ACC112 (cell line): Measurements from ENCODE around the gene NR1H2.
"Not testable (repeated sequence)": the region's sequence is repeated elsewhere in the genome, so short reads cannot be mapped to it uniquely, and the experiment has no call there.

Experiments used
- H2AFZ ChIP-seq: fragments of 200-600 bp; sonication (generic); one replicate; pipeline ENCODE4 v1.6.0; 2017; ENCODE audit warnings: antibody characterized with exemption, low read length; ENCODE audit not compliant: unreplicated experiment
- H3K27ac ChIP-seq: fragments of 200-600 bp; sonication (generic); 2 replicates; pipeline ENCODE4 v1.5.1; 2014; ENCODE audit warnings: low read depth, mild to moderate bottlenecking, antibody characterized with exemption, low read length, moderate library complexity
- H3K27me3 ChIP-seq: fragments of 200-600 bp; sonication (generic); 2 replicates; pipeline ENCODE4 v1.6.1; 2014; ENCODE audit warnings: mild to moderate bottlenecking, antibody characterized with exemption, low read length, moderate library complexity, mixed read lengths; ENCODE audit not compliant: insufficient read depth
- H3K36me3 ChIP-seq: fragments of 200-600 bp; sonication (generic); 2 replicates; pipeline ENCODE4 v1.6.1; 2016; ENCODE audit warnings: mild to moderate bottlenecking, antibody characterized with exemption, low read length, moderate library complexity, mixed read lengths; ENCODE audit not compliant: insufficient read depth
- H3K4me1 ChIP-seq: fragments of 200-600 bp; sonication (generic); one replicate; pipeline ENCODE4 v1.6.1; 2016; ENCODE audit warnings: low read length, mixed read lengths; ENCODE audit not compliant: insufficient read depth, unreplicated experiment, control insufficient read depth
- H3K4me3 ChIP-seq: fragments of 200-600 bp; sonication (generic); 2 replicates; pipeline ENCODE4 v1.5.1; 2014; ENCODE audit warnings: mild to moderate bottlenecking, low read depth, low read length
- H3K79me2 ChIP-seq: fragments of 200-600 bp; sonication (generic); one replicate; pipeline ENCODE4 v1.6.0; 2016; ENCODE audit warnings: low read length; ENCODE audit not compliant: control insufficient read depth, unreplicated experiment, insufficient read depth

NR1H2 gene

GRCh38 chr19:50390952-50391351, 14.7 kb downstream of the NR1H2 start:
- H2AFZ ChIP-seq, H3K4me1 ChIP-seq, H3K36me3 ChIP-seq, H3K27ac ChIP-seq, H3K27me3 ChIP-seq, H3K4me3 ChIP-seq: not testable (repeated sequence)
- peaks cover 23% of the 10 kb centered on the region for H3K79me2 ChIP-seq

- H3K79me2 ChIP-seq = peaks cover 14% of the 10 kb centered on the region
- H3K4me1 ChIP-seq = no peaks in the 10 kb centered on the region
- H3K4me3 ChIP-seq = no peak overlapping the region
- H3K36me3 ChIP-seq = 0 out of 2 replicates have a peak, but pooled peaks cover 3% of the 10 kb centered on the region
- no peaks in the 10 kb centered on the region for H3K27me3 ChIP-seq
- no peak overlapping the region for H3K27ac ChIP-seq
- H2AFZ ChIP-seq = no peak overlapping the region
Measured at GRCh38 chr19:50392759-50393158, 16.5 kb downstream of the NR1H2 start.

- Histone ChIP-seq H3K4me1 (no peaks in the 10 kb centered on the region), H3K4me3 (no peak overlapping the region), H3K27me3 (no peaks in the 10 kb centered on the region), H3K36me3 (0 out of 2 replicates have a peak, but pooled peaks cover 3% of the 10 kb centered on the region), H2AFZ (no peak overlapping the region), H3K79me2 (peaks cover 12% of the 10 kb centered on the region), H3K27ac (no peak overlapping the region)
Measured at GRCh38 chr19:50393589-50393988, 17.3 kb downstream of the NR1H2 start.

GRCh38 chr19:50394017-50394416, 17.8 kb downstream of the NR1H2 start:
- H3K4me3 ChIP-seq = no peak overlapping the region
- no peaks in the 10 kb centered on the region for H3K4me1 ChIP-seq
- peaks cover 9% of the 10 kb centered on the region for H3K79me2 ChIP-seq
- H2AFZ ChIP-seq = no peak overlapping the region
- 0 out of 2 replicates have a peak, but pooled peaks cover 3% of the 10 kb centered on the region for H3K36me3 ChIP-seq
- H3K27me3 ChIP-seq = no peaks in the 10 kb centered on the region
- H3K27ac ChIP-seq = no peak overlapping the region

GRCh38 chr19:50398675-50399367, 22.6 kb downstream of the NR1H2 start:
- Histone ChIP-seq H3K4me1 (no peaks in the 10 kb centered on the region), H3K36me3 (0 out of 2 replicates have a peak, but pooled peaks cover 2% of the 10 kb centered on the region), H2AFZ (no peak overlapping the region), H3K4me3 (no peak overlapping the region), H3K79me2 (peaks cover 3% of the 10 kb centered on the region), H3K27me3 (no peaks in the 10 kb centered on the region), H3K27ac (no peak overlapping the region)

- Histone ChIP-seq H3K4me3 (no peak overlapping the region), H3K36me3 (no peaks in the 10 kb centered on the region), H3K27ac (no peak overlapping the region), H2AFZ (no peak overlapping the region), H3K27me3 (no peaks in the 10 kb centered on the region), H3K4me1 (no peaks in the 10 kb centered on the region), H3K79me2 (no peaks in the 10 kb centered on the region)
Measured at GRCh38 chr19:50399368-50399745, 23.1 kb downstream of the NR1H2 start.

- no peaks in the 10 kb centered on the region for H3K4me1 ChIP-seq
- H3K27ac ChIP-seq = no peak overlapping the region
- no peak overlapping the region for H3K4me3 ChIP-seq
- H3K79me2 ChIP-seq = no peaks in the 10 kb centered on the region
- H3K27me3 ChIP-seq = no peaks in the 10 kb centered on the region
- H2AFZ ChIP-seq = no peak overlapping the region
- H3K36me3 ChIP-seq = no peaks in the 10 kb centered on the region
Measured at GRCh38 chr19:50401605-50402450, 25.6 kb downstream of the NR1H2 start.

- H3K27me3 ChIP-seq = no peaks in the 10 kb centered on the region
- no peaks in the 10 kb centered on the region for H3K4me1 ChIP-seq
- H2AFZ ChIP-seq = no peak overlapping the region
- H3K27ac ChIP-seq = no peak overlapping the region
- H3K79me2 ChIP-seq = no peaks in the 10 kb centered on the region
- H3K36me3 ChIP-seq = no peaks in the 10 kb centered on the region
- no peak overlapping the region for H3K4me3 ChIP-seq
Measured at GRCh38 chr19:50402544-50403301, 26.5 kb downstream of the NR1H2 start.

- no peaks in the 10 kb centered on the region for H3K36me3 ChIP-seq
- no peaks in the 10 kb centered on the region for H3K4me1 ChIP-seq
- no peaks in the 10 kb centered on the region for H3K79me2 ChIP-seq
- H2AFZ ChIP-seq = no peak overlapping the region
- H3K27me3 ChIP-seq = no peaks in the 10 kb centered on the region
- H3K4me3 ChIP-seq = no peak overlapping the region
- no peak overlapping the region for H3K27ac ChIP-seq
Measured at GRCh38 chr19:50406156-50406820, 30.0 kb downstream of the NR1H2 start.

- no peaks in the 10 kb centered on the region for H3K4me1 ChIP-seq
- H3K27ac ChIP-seq = no peak overlapping the region
- no peaks in the 10 kb centered on the region for H3K27me3 ChIP-seq
- H2AFZ ChIP-seq = no peak overlapping the region
- H3K79me2 ChIP-seq = no peaks in the 10 kb centered on the region
- no peak overlapping the region for H3K4me3 ChIP-seq
- no peaks in the 10 kb centered on the region for H3K36me3 ChIP-seq
Measured at GRCh38 chr19:50406829-50407228, 30.6 kb downstream of the NR1H2 start.
